Measurements from ENCODE around the gene TOP2B. TPM values are rescaled to one million over a fixed set of nuclear protein-coding genes. Genes with fewer than 3 reads are reported as not detected.

The TOP2B gene
- total RNA-seq, 1 donor from 2014 or later = 43.2 TPM

- Histone ChIP-seq H3K27me3 (ENCODE audit: control insufficient read depth, insufficient read depth, low read length) (no peaks in the 10 kb centered on the region), H3K36me3 (ENCODE audit: control insufficient read depth, insufficient read depth, low read length) (peaks cover 8% of the 10 kb centered on the region), H3K4me3 (ENCODE audit: low read depth, low read length) (no peak overlapping the region)
- no peak for TF ChIP-seq CTCF (IDR thresholded peaks at IDR 0.05; ENCODE audit: insufficient read depth, low read length, severe bottlenecking)
- no peak for DNase-seq (ENCODE audit: low read depth)
- FAIRE-seq = no peak
Measured at GRCh38 chr3:25631989-25632388, 32.7 kb downstream of the TOP2B start.

- H3K4me3 ChIP-seq (ENCODE audit: low read depth, low read length) = no peak overlapping the region
- H3K27me3 ChIP-seq (ENCODE audit: control insufficient read depth, insufficient read depth, low read length) = no peaks in the 10 kb centered on the region
- peaks cover 4% of the 10 kb centered on the region for H3K36me3 ChIP-seq (ENCODE audit: control insufficient read depth, insufficient read depth, low read length)
- FAIRE-seq = no peak
- DNase-seq (ENCODE audit: low read depth) = peak; percentile 73
- TF ChIP-seq CTCF (IDR thresholded peaks at IDR 0.05; ENCODE audit: insufficient read depth, low read length, severe bottlenecking) = no peak
Measured at GRCh38 chr3:25621087-25621486, 43.6 kb downstream of the TOP2B start.

- H3K27me3 ChIP-seq (ENCODE audit: control insufficient read depth, insufficient read depth, low read length) = no peaks in the 10 kb centered on the region
- DNase-seq (ENCODE audit: low read depth) (no peak), FAIRE-seq (no peak)
- H3K36me3 ChIP-seq (ENCODE audit: control insufficient read depth, insufficient read depth, low read length) = peaks cover 4% of the 10 kb centered on the region
- no peak overlapping the region for H3K4me3 ChIP-seq (ENCODE audit: low read depth, low read length)
- no peak for TF ChIP-seq CTCF (IDR thresholded peaks at IDR 0.05; ENCODE audit: insufficient read depth, low read length, severe bottlenecking)
Measured at GRCh38 chr3:25620493-25620892, 44.2 kb downstream of the TOP2B start.

- Histone ChIP-seq H3K27me3 (ENCODE audit: control insufficient read depth, insufficient read depth, low read length) (no peaks in the 10 kb centered on the region), H3K36me3 (ENCODE audit: control insufficient read depth, insufficient read depth, low read length) (peaks cover 2% of the 10 kb centered on the region), H3K4me3 (ENCODE audit: low read depth, low read length) (no peak overlapping the region)
- no peak for TF ChIP-seq CTCF (IDR thresholded peaks at IDR 0.05; ENCODE audit: insufficient read depth, low read length, severe bottlenecking)
- no peak for FAIRE-seq
- no peak for DNase-seq (ENCODE audit: low read depth)
Measured at GRCh38 chr3:25619382-25619781, 45.3 kb downstream of the TOP2B start.

- Histone ChIP-seq H3K27me3 (ENCODE audit: control insufficient read depth, insufficient read depth, low read length) (no peaks in the 10 kb centered on the region), H3K4me3 (ENCODE audit: low read depth, low read length) (no peak overlapping the region), H3K36me3 (ENCODE audit: control insufficient read depth, insufficient read depth, low read length) (peaks cover 2% of the 10 kb centered on the region)
- TF ChIP-seq CTCF (IDR thresholded peaks at IDR 0.05; ENCODE audit: insufficient read depth, low read length, severe bottlenecking) = no peak
- no peak for FAIRE-seq
- DNase-seq (ENCODE audit: low read depth) = peak; percentile 47
Measured at GRCh38 chr3:25618028-25618427, 46.7 kb downstream of the TOP2B start.

GRCh38 chr3:25611193-25611592 is 53.5 kb downstream of the TOP2B start:
- no peak for DNase-seq (ENCODE audit: low read depth)
- H3K36me3 ChIP-seq (ENCODE audit: control insufficient read depth, insufficient read depth, low read length) = peaks cover 2% of the 10 kb centered on the region

More at GRCh38 chr3:25611193-25611592, 53.5 kb downstream of the TOP2B start:
- Histone ChIP-seq H3K4me3 (ENCODE audit: low read depth, low read length) (no peak overlapping the region), H3K27me3 (ENCODE audit: control insufficient read depth, insufficient read depth, low read length) (no peaks in the 10 kb centered on the region)
- peak; percentile 23 for FAIRE-seq
- TF ChIP-seq CTCF (IDR thresholded peaks at IDR 0.05; ENCODE audit: insufficient read depth, low read length, severe bottlenecking) = no peak

Data from bronchial epithelial cell (primary cell).